Mesenchymal stem cell (in vitro differentiated cells and primary cell): ENCODE results near the gene SREK1IP1.

Experiments
- DNase-seq: peaks from one replicate; pipeline ENCODE4 v3.0.0-alpha.2; 2013
- H2AFZ ChIP-seq: one replicate; pipeline ENCODE4 v1.6.1; 2013; ENCODE audit warnings: low read depth, mild to moderate bottlenecking, control low read depth, inconsistent platforms, low read length, moderate library complexity
- H2AK5ac ChIP-seq: 2 replicates; pipeline ENCODE4 v1.6.1; 2013; ENCODE audit warnings: low read length, moderate library complexity, mild to moderate bottlenecking, inconsistent platforms; ENCODE audit not compliant: severe bottlenecking
- H2BK120ac ChIP-seq: one replicate; pipeline ENCODE4 v1.6.1; 2013; ENCODE audit warnings: low read depth, mild to moderate bottlenecking, inconsistent platforms, low read length, moderate library complexity
- H2BK12ac ChIP-seq, 2 experiments: one replicate each; pipeline ENCODE4 v1.6.1; 2013; ENCODE audit warnings: inconsistent platforms in 2 of 2, low read length in 2 of 2, mild to moderate bottlenecking in 2 of 2, moderate library complexity in 2 of 2, control low read depth in 1 of 2
- H2BK15ac ChIP-seq: one replicate; pipeline ENCODE4 v1.6.1; 2013; ENCODE audit warnings: mild to moderate bottlenecking, low read depth, inconsistent platforms; ENCODE audit not compliant: poor library complexity, severe bottlenecking
- H2BK5ac ChIP-seq: 2 replicates; pipeline ENCODE4 v1.6.1; 2013; ENCODE audit warnings: low read depth, mild to moderate bottlenecking, low read length, control low read depth, inconsistent platforms; ENCODE audit not compliant: poor library complexity, severe bottlenecking
- H3K14ac ChIP-seq, 2 experiments: one replicate each; pipeline ENCODE4 v1.6.1; 2013; ENCODE audit warnings: inconsistent platforms in 2 of 2, low read length in 2 of 2, control low read depth in 1 of 2, mild to moderate bottlenecking in 1 of 2, moderate library complexity in 1 of 2
- H3K18ac ChIP-seq, 2 experiments: one replicate each; pipeline ENCODE4 v1.6.1; 2013; ENCODE audit warnings: inconsistent platforms in 2 of 2, low read length in 2 of 2, control low read depth in 1 of 2, low read depth in 1 of 2, mild to moderate bottlenecking in 1 of 2
- H3K23ac ChIP-seq, 2 experiments: one replicate each; pipeline ENCODE4 v1.6.1; 2013; ENCODE audit warnings: inconsistent platforms in 2 of 2, low read length in 2 of 2, mild to moderate bottlenecking in 2 of 2, moderate library complexity in 2 of 2, control low read depth in 1 of 2
- H3K27ac ChIP-seq: 2 replicates; pipeline ENCODE4 v1.5.1; 2013; ENCODE audit warnings: mild to moderate bottlenecking, moderate library complexity, low read length, control low read depth, inconsistent platforms; ENCODE audit not compliant: poor library complexity, severe bottlenecking
- H3K27me3 ChIP-seq, 2 experiments: 2 replicates each; pipeline versions ENCODE4 v1.6.1 to v1.7.0; 2013; ENCODE audit warnings: low read length in 2 of 2, mild to moderate bottlenecking in 2 of 2, moderate library complexity in 2 of 2, control low read depth in 1 of 2, inconsistent platforms in 1 of 2; ENCODE audit not compliant: control insufficient read depth in 1 of 2, insufficient read depth in 1 of 2
- H3K36me3 ChIP-seq, 2 experiments: 2 replicates each; pipeline versions ENCODE4 v1.6.1 to v1.7.0; 2013; ENCODE audit warnings: low read length in 2 of 2, control low read depth in 1 of 2, inconsistent platforms in 1 of 2, low read depth in 1 of 2, mild to moderate bottlenecking in 1 of 2; ENCODE audit not compliant: insufficient read depth in 2 of 2, control insufficient read depth in 1 of 2
- H3K4ac ChIP-seq, 2 experiments: one replicate each; pipeline ENCODE4 v1.6.1; 2013; ENCODE audit warnings: inconsistent platforms in 2 of 2, low read length in 2 of 2, mild to moderate bottlenecking in 2 of 2, moderate library complexity in 2 of 2, control low read depth in 1 of 2, low read depth in 1 of 2
- H3K4me1 ChIP-seq: 2 replicates; pipeline ENCODE4 v1.6.1; 2013; ENCODE audit warnings: low read depth, low read length, control low read depth; ENCODE audit not compliant: control insufficient read depth, insufficient read depth
- H3K4me2 ChIP-seq: 2 replicates; pipeline ENCODE4 v1.6.1; 2013; ENCODE audit warnings: low read length, mild to moderate bottlenecking, inconsistent platforms; ENCODE audit not compliant: poor library complexity, severe bottlenecking
- H3K4me3 ChIP-seq, 2 experiments: 2 replicates each; pipeline versions ENCODE4 v1.5.1 to v1.7.0; 2013; ENCODE audit warnings: low read length in 2 of 2, mild to moderate bottlenecking in 2 of 2, control low read depth in 1 of 2, low read depth in 1 of 2; ENCODE audit not compliant: insufficient read depth in 1 of 2
- H3K79me1 ChIP-seq: replicated peaks from 2 replicates; pipeline ENCODE4 v1.6.1; 2013; ENCODE audit warnings: mild to moderate bottlenecking, control low read depth, low read length, inconsistent platforms; ENCODE audit not compliant: poor library complexity, severe bottlenecking
- H3K9ac ChIP-seq: 2 replicates; pipeline ENCODE4 v1.7.0; 2013; ENCODE audit warnings: mild to moderate bottlenecking, low read length, moderate library complexity
- H3K9me3 ChIP-seq: 2 replicates; pipeline ENCODE4 v1.7.0; 2013; ENCODE audit warnings: mild to moderate bottlenecking, low read length; ENCODE audit not compliant: control insufficient read depth
- H4K8ac ChIP-seq: one replicate; pipeline ENCODE4 v1.6.1; 2013; ENCODE audit warnings: inconsistent platforms, mild to moderate bottlenecking, low read length, moderate library complexity
- H4K91ac ChIP-seq: one replicate; pipeline ENCODE4 v1.6.1; 2013; ENCODE audit warnings: mild to moderate bottlenecking, low read length, inconsistent platforms
- whole genome bisulfite sequencing: methylation state at CpG from one replicate; pipeline ENCODE4 v1.1.7; 2013; ENCODE audit warnings: mixed read lengths; 5-methylcytosine and 5-hydroxymethylcytosine counted together

SREK1IP1 gene

DNA sequence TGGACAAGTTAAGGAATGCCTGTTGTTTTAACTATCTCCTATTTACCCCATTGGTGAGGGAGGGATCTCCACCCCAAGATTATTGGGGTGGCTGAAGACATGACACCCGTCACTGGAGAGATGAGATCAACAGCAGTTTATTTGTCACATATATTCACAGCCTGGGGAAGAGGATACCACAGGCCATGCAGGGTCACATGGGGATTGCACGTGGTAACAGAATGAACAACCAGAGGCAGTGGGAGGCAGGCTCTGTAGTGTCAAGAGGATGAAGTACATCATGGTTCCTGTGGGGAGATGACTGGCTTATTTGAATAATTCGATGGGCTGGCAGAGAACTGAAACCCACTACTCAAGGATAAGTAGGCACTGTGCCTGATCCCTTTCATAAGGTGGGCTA lies 96.8 kb downstream of the SREK1IP1 start:
- H2BK5ac ChIP-seq, result no peak overlapping the region
- WGBS, result 78% methylated on average over 3 of the region's 3 CpGs

GRCh38 chr5:64670277-64670676 lies 98.2 kb downstream of the SREK1IP1 start:
- no peak overlapping the region for H2BK15ac ChIP-seq
- no peak overlapping the region for H3K4me3 ChIP-seq
- H2BK120ac ChIP-seq, result no peak overlapping the region
- no peak overlapping the region for H3K14ac ChIP-seq
- no peak overlapping the region for H2BK12ac ChIP-seq
- no peak overlapping the region for H4K91ac ChIP-seq
- no peak overlapping the region for H3K18ac ChIP-seq
- no peak overlapping the region for H3K23ac ChIP-seq
- H3K27ac ChIP-seq, result no peak overlapping the region
- no peak overlapping the region for H3K9ac ChIP-seq
- no peaks in the 10 kb centered on the region for H3K79me1 ChIP-seq
- no peak overlapping the region for H2AK5ac ChIP-seq
- no peaks in the 10 kb centered on the region for H3K4me1 ChIP-seq
- 91% methylated on average over 1 of the region's 1 CpG for WGBS
- no peak for DNase-seq
- no peak overlapping the region for H3K4ac ChIP-seq
- peaks cover 0 to 2% of the 10 kb centered on the region in 2 experiments for H3K27me3 ChIP-seq
- no peak overlapping the region for H3K4me2 ChIP-seq
- no peaks in the 10 kb centered on the region for H3K36me3 ChIP-seq
- H2BK5ac ChIP-seq, result no peak overlapping the region
- H2AFZ ChIP-seq, result no peak overlapping the region
- H4K8ac ChIP-seq, result no peak overlapping the region
- no peaks in the 10 kb centered on the region for H3K9me3 ChIP-seq

More for the DNA sequence above, 96.8 kb downstream of the SREK1IP1 start:
- H4K8ac ChIP-seq, result no peak overlapping the region
- peaks cover 0 to 2% of the 10 kb centered on the region in 2 experiments for H3K27me3 ChIP-seq
- no peak overlapping the region for H3K4ac ChIP-seq
- no peak overlapping the region for H4K91ac ChIP-seq
- H3K4me3 ChIP-seq, result no peak overlapping the region
- H2BK12ac ChIP-seq, result no peak overlapping the region
- no peaks in the 10 kb centered on the region for H3K79me1 ChIP-seq
- no peak overlapping the region for H3K18ac ChIP-seq
- H2BK15ac ChIP-seq, result no peak overlapping the region
- no peaks in the 10 kb centered on the region for H3K9me3 ChIP-seq
- no peak overlapping the region for H2BK120ac ChIP-seq
- H2AK5ac ChIP-seq, result no peak overlapping the region
- no peak overlapping the region for H3K4me2 ChIP-seq
- no peak overlapping the region for H3K27ac ChIP-seq
- no peak for DNase-seq
- H3K23ac ChIP-seq, result no peak overlapping the region
- no peak overlapping the region for H2AFZ ChIP-seq
- no peak overlapping the region for H3K14ac ChIP-seq
- no peaks in the 10 kb centered on the region for H3K4me1 ChIP-seq
- H3K9ac ChIP-seq, result no peak overlapping the region
- no peaks in the 10 kb centered on the region for H3K36me3 ChIP-seq
